GM19328 (cell line): ENCODE measurements around the gene NELFB.

Experiments
- ATAC-seq: cut with Tn5 transposase; IDR thresholded peaks from one replicate; pipeline ENCODE4 v1.9.1; 2021; ENCODE audit warnings: mild to moderate bottlenecking, moderate library complexity; ENCODE audit not compliant: unreplicated experiment

NELFB gene

DNA sequence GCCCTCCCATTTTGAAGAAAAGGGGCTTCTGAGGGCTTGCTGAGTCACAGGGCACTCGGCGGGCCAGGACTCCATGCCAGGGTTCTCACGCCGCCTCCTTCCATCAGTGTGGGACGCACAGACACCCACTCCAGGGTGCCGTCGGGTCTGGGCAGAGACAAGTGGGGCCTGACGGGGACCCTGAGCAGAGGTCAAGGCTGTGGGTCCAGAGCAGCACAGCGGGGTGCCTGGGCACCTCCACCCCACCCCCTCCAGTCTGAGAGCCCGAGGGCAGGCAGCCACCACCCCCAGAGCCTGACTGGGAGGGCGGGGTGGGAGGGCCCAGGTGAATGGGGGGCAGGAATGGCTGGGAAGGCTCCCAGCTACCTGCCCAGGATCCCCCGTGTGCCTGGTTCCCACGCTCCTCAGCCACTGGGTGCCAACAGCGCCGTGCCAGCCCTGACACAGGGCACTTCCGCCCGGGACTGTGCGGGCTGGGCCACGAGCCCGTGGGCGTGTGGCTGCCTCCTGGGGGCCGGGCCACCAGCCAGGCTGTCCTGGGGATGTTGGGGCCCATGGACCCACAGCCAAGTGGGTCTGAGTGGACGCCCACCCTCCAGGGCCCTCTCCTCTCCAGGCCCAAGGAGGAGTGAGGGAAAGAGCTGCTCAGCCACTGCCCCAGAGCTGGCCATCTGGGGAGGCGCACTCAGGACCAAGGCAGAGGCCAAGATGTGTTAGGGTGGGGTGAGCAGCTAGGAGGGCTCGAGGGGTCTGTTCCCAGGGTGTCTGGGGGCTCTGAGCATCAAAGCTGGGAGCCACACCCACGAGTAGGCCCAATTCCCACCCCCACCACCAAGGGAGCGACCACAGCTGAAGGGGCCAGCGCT lies 57.1 kb downstream of the NELFB start:
- ATAC-seq = no peak

DNA sequence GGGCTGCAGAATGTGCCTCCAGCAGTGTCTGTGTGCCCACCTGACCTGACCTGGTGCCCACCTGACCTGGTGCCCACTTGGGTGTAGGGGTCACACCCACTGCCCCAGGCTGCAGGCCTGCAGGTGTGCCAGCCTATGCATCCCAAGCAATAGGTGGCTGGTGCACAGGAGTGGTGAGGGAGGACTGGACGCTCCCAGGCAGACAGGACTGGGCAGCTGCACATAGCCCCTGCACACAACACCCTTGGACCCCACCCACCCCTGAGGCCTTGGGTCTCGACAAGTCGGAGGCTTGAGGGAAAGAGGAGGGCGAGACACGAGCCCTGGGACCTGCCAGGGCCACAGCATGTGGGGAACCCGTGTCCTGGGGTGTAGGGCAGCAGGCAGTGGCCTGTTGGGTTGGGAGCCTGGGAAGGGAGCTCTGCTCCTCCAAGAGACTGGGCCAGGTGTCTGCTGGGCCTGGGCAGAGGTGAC lies 57.8 kb downstream of the NELFB start:
- no peak for ATAC-seq

DNA sequence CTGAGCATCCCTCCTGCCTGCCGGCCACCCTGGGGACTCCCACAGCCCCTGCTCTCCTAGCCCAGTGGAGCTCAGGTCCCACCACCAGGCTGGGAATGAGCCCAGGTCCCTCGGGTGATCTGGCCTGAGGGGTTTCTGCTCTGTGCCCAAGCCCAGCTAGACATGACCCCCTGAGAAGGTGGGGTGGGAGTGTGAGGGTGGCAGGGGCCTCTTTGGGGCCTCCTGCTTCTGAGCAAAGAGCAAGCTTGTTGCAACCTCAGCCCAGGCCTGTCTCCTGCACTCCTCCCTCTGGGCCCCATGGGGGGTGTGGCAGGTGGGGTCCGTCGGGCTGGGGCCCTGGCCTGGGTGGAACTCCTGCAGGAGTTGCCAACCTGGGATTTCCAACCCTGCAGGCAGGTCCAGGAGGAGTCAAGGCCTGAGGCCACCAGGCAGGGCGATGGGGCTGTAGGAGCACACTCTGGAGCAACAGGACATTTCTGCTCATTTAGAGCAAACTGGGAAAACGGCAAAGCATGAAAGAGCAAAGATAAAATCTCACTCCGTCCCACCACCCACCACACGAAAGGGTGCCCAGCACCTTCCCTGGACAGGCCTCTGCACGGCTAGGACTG lies 58.3 kb downstream of the NELFB start:
- no peak for ATAC-seq

DNA sequence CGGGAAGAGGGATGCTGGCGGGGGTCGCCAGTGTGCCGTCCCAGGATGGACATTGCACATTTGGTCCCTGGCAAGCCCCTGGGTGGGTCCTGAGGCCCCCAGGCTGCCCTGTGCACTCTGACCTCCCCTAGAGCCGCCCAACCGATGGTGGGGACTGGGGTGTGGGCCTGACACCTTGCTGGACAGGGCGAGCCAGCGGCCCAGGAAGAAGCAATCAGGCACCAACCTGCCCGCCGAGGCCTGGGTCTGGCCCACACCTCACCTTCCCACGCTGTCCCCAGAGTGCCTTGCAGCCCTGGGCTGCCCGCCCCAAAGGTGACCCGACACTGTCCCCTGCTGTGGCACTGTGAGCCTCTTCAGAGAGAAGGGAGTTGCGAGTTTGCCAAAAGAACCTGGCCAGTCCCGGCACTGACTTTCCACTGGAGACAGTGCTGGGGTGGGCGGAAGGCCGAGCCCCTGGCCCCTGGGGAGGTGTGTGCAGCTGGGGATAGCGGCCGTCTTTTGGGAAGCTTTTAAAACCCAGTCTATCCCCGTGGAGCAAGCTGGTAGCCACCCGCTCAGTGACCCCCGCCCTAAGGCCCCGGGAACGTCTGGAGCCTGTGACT lies 58.9 kb downstream of the NELFB start:
- no peak for ATAC-seq

DNA sequence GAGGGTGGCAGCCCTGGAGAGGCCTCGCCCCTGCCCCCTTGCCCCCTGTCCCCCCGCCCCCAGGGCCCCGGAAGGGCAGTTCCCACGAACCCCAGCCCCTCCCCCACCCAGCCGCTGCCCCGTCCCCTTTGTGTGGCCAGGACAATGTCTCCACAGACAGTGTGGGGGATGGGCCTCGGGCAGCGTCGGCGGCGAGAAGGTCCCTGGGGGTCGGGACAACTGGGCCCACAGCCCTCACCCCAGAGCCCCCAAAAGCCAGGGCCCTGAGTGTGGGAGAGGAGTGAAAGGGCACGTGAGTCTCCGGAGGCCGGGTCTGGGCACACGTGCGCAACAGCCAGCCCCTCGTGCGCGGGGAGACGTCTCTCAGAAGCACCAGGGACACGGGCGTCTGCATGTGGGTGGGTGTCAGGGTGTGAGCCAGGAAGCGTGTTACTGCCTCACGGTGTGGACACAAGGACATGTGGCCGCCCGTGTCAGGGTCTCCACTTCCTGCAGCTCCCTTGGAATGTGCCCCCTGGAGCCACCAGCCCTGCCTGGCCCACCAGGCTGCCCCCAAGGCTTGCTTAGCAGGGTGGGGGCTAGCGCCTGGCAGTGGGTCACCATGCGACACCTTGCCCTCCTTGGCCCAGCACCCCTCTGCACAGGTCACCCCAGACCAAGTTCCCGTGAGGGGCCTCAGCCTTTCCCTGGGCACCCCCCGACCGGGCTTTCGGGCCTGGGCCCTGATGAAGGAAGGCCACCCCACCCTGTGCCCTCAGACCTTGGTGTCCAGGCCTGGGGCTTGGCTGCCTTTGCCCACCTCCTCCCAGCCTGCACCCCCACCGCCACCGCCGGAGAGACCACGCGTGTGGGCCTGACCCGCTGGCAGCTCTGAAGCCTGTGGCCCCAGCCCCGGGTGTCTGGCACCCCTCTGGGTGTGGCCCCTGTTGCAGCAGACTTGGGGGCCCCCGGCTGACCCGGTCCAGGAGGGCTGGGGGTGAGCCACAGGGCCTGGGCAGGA lies 59.7 kb downstream of the NELFB start:
- ATAC-seq = no peak

DNA sequence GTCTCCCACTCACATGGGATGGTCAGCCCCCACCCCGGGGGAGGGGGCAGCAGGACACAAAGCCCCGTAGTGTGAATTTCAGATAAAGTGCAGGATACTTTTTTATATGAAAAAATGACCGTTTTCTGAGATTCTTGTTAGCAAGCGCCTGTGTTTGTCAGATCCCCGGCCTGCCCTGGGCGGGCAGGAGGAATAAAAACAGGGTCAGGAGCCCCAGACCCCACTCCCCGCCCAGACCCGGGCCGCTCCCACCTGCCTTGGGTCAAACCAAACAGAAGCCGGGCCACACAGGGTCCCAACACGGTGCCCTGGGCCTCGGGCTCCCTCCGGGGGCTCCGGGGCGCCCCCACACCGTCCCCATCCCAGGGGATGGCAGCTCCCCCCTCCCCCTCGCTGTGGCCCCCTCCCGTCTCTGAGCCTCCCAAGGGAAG lies 60.5 kb downstream of the NELFB start:
- no peak for ATAC-seq

DNA sequence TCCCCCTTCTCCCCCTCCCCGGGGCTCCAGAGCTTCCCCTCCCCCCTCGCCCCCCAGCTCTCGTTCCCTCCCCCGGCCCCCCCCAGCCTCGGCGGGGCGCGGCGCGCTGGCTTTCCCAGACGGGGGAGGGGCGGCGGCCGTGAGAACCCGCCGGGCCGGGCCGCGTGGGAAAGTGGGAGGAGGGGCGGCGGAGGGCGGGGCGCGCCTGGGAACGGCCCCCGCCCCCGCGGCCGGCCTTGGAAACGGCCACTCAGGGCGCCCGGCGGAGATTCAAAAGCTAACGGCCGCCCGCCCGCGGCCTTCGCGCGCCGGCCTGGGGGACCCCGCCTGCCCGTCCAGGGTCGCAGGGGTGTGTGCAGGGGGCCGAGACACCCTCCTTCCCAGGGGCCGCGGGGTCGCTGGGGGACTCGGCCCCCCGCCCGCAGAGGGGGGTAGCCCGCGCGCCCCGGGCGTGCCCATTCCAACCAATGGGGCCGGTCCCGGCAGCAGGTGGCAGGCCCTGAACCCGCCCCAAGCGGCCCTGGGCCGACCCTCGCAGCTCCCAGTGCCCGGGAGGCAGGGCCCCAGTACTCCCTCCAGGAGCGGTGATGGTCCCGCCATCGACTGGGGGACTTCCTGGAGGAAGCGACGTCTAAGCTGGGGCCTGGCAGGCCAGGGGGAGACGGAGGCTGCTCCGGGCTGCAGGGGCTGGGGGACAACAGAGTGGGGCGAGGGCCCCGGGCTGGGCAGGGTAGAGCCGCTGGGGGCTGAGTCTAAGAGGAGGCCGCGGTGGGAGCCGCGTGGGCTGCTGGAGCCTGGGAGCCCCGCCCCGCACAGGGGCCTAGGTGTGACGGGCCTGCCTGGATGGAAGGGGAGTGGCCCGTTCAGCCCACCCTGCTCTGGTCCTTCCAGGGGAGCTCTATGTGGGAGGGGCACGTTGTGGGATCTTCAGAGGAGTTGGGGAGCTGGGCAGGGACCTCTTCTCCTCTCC lies 61.2 kb downstream of the NELFB start:
- ATAC-seq = no peak

DNA sequence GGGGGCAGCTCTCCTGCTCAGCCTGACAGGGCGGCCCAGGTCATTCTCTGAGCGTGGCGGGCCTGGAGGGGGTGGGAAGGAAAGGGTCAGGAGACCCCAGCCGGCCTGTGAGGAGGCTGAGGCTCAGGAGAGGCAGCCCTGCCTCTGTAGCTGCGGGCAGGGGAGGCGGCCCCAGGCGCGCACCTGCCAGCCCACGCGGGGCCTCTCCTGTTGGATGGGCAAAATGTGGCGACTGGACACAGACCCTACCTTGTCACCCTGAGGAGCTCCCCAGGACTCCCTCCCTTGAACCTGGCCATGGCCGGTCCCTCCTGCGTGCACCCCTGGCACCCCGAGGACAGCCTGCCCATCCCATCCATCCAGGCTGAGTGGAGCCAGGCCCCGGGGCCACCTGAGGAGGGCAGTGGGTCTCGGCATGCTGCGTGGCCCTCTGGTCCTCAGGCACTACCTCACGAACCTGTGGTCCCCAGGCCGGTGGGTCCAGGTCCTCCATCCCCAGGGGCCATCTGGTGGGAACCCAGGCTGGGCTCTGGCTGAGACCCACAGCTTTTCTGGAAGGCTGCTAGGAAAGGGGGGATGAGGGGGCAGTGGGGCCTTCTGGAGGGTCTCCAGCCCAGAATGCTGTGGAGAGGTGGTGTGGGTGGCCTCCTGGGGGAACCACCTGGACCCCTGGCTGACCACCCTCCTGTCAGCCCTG lies 62.0 kb downstream of the NELFB start:
- ATAC-seq = no peak

DNA sequence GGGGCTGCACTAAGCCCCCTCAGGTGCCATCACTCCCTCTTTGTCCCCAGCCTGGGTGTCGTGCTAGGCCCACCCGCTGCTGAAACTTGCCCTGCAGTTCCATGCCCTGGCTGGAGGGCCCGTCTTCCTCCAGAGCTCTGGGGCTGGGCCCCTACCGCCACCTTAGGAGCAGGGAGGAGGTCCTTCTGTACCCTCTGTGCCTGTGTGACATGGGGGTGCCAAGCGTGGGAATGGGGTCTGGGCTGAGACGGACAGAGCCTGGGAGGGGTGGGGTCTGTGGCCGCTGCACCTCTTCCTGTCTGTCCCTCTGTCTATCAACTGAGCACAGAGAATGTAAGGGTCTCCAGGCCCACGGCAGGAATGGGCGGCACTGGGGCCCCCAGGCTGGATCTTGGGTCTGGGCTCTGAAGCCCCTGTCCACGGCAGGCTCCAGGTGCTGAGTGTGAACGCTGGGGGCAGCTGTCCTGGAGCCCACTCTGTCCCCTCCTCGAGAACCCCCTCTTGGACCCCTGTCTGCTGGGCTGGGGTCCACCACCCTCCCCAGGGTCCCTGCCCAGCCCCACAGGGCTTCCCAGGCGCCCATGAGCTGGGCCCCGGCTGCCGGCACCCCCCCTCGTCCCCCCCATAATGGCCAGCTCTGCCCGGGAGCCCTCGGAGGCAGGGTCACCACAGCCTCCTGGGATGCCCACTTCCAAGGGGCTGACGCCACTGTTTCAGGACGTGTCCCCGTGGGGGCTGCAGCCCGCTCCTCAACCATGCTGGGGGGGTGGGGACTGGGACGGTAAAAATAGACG lies 62.8 kb downstream of the NELFB start:
- no peak for ATAC-seq

DNA sequence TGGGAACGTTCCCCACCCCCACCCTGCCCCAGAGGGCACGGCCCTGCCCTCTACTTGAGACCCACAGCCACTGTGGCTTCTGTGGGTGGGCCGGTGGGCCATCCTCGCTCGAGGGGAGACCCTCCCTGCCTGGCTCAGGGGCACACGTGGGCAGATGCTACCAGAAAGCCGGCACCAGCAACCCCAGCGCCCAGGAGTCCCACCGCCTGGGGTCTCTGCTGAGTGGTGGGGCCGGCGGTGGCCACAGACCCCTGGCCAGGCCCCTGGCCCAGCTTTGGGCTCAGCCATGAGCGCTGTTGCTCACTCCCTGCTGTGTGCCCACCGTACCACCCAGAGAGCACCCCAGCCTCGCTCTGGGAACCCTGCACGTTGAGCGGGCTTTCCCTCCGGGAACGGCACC lies 63.5 kb downstream of the NELFB start:
- no peak for ATAC-seq

DNA sequence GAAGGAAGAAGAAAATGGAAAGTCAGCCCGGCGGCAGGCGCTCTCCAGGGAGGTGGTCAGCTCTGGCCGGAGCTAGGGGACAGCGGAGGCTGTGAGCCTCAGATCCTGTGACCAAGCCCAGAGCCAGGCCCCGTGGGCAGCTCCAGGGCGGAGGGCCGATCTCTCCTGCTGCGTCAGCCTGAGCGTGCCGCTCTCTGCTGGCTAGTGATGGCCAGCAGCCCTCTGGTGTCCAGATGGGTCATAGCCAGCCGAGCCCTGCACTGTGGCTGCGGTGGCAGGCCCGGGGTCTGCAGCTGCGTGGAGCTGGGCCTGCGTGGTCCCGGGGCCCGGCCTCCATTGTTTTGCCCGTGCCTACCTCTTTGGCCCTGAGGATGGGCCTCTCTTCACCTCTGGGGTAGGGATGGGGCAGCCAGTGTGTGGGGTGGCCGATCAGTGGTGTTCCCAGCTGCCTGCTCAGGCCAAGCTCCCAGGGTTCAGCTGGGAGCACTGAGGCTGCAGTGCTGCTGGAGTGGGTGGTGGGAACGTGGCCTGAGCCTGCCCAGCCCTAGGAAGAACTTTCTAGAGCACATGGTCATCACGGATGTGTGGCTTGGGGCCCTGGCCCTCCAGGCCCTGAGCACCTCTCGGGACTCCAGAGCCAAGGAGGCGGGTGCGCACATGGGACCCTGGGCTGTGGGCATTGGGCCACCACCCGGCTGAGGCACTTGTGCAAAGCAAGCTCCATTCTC lies 64.0 kb downstream of the NELFB start:
- no peak for ATAC-seq

DNA sequence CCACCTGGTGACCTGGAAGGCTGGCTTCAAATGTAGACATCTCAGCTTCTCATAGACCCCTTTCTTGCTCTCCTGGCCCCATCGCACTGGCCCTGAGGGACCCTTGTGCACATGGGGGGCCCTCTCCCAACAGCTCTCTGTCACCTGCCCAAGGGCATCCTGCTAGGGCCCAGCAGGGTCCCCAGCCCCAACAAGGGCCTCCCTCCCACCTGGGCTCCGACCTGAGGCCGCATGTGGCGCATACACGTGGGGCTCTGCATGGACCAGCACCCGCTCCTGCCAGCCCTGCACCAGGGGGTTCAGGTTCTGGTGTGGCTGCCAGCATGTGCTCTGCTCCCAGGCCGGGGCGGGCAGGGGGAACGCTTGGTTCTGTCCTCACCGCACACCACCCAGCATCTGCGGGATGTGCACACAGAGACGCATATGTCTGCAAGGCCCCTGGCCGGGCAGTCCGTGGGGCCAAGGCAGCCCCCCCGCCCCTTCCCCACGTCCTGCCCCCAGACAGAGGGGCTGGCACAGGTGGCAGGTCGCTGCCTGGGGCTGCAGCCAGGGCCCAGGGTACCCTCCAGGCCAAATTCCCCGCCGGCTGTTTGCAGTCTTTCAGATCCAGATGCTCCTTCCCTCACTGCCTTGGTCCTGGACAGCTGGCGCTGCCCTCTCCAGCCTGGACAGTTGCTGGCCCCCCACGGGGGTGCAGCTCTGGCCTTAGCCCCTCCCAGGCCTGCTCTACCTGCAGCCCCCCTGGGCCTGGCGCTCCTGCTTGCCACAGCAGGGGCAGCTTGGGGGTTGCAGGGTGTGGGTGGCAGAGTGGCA lies 64.8 kb downstream of the NELFB start:
- ATAC-seq = no peak

DNA sequence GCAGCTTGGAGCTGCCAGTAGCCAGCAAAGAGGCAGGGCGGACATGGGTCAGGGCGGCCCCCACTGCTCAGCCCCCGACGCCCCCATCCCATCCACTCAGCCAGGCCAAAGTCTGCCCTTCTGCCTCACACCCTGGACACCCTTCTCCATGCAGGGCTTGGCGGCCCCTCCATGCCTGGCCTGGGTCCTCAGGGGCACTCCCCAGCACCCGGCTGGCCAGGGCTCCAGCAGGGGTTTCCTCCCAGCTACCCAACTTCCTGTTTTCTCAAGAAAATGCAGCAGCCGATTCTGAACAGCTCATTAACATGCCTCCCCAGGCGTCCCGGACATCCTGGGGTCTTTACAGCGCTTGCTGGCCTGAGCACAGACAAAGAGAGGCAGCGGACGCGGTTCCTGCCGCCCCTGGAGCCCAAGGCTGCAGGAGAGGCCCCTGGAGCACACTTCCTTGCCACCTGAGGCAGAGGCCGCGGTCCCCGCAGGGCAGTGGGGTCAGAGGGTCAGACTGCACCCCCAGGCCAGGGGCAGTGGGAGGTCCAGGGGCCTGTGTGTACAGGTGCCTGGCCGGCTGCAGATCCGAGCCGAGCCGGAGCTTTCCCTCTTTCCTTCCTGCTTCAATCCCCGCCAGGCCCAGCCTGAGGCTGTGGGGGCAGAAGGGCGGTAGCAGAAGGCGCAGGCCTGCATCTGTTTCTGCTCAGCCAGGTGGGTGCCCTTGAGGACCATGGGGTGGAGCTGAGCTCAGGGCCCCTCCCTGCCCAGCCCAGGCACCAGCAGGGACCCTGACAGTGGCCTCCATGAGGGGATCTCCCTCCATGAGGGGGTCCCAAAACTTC lies 65.6 kb downstream of the NELFB start:
- no peak for ATAC-seq

DNA sequence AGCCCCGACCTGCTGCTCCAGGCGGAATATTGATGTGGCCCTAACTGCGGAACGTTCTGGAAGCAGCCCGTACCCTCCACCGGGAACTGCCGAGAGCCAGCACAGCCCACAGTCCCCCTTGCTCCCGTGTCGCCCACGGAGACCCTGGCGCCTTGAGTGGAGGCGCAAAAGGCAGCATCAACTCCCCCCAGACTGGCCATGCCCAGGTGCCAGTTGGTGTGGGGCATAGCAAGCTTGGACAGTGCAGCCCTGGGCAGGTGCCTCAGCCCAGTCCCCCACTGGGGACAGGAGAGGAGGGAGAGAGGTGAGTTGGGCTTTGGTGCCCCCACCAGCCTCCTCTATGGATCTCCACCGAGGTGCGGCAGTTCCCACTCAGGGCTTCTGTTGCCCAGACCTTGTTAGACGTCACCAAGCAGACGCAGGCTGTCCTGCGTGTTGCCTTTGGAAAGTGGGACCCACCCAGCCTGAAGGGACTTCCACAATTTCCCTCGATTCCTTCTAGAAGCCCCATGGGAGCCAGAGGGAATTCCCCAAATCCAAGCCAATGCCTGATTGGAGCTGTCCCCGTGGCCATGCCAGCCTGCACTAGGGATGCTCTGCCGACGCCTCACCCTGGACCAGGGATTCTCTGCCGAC lies 66.7 kb downstream of the NELFB start:
- no peak for ATAC-seq
